ENCODE measurements around the gene DUS4L.

DUS4L gene

DNA sequence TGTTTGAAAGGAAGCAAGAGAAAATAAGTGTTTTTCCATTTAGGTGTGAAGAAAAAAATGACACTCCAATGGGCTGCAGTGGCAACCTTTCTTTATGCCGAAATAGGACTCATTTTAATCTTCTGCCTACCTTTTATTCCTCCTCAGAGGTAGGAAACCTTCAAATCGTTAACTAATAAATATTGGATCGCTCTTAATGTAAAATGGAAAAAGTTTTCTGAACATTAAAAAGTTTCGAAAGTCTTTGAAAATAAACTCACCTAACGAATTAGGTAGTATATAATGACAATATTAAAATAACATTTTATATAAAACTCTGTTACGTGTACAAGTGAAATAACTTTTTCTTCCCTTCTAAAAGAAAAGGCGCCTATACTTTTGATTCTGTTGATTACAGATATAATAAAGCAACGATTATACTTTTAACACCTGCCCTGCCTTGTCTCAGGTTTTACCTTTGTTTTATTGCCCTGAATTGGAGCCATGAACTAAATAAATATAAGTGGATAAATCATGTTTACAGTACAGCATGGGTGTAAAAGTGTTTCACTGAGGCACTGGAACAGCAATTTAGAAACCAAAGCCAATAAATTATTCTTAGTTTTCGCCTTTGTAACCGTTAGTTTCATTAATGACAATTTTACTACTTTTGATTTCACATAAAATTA lies 17.1 kb downstream of the DUS4L start:
- DNase-seq = no peak

DNA sequence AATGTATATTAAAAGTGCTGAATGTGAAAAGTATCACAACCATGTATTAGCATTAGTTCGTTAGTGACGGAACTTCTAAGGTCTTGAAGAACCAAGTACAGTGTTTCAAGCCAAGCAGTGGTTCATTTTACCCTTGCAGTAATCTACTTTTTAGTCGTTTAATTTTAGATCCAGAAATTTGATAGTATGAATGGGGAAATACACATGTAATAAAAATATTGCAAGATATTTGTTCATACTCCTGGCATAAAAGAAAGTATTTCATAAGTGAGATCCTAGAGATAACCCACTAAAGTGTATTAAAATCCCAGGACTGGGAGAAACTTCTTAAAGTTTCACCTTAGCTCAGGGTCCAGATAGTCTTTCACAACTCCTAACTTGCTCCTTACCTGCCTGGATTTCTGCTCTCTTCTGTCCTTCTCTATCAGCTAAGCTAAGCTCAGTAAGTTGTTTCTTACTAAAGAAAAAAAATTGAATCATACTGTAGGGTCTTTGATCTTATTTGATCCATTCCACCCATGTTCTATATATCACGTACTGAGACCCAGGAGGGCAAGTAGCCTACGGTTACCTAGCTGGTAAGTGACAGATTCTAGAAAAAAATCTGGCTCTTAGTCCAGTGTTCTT lies 17.7 kb downstream of the DUS4L start:
- DNase-seq = no peak

DNA sequence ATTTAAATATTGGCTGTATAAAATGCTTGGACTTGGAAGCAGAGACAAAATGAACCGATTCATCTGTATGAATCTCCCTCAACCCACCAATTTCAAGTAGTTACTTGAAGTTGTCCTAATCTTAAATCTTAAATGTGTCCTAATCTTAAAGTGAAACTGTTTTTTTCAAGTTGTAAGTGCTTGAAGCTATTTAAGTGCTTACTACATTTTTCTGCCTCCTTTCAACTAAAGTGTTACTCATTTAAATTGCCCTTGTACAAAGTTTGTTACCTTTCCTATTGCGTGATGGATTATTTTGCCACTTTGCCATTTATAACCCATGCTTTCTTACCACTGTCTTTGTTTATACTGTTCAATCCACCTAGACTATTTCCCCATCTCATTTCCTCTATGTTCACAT lies 19.1 kb downstream of the DUS4L start:
- no peak for DNase-seq

DNA sequence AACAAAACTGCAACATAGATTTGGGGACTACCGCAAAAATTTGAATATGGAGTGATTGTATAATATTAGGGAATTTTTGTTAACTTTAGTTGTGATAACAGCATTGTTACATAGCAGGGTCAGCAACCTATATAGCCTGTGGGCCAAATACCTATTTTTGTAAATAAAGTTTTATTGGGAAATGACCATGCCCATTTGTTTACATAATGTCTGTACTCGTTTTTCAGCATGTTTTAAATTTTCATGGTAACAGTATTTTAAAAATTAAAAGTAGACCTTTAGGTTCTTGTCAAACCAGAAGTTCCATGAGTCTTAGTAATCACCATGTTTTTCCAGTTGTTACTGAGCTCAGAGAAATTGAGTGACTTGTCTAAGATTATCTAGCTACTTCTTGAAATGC lies 20.9 kb downstream of the DUS4L start:
- no peak for DNase-seq

DNA sequence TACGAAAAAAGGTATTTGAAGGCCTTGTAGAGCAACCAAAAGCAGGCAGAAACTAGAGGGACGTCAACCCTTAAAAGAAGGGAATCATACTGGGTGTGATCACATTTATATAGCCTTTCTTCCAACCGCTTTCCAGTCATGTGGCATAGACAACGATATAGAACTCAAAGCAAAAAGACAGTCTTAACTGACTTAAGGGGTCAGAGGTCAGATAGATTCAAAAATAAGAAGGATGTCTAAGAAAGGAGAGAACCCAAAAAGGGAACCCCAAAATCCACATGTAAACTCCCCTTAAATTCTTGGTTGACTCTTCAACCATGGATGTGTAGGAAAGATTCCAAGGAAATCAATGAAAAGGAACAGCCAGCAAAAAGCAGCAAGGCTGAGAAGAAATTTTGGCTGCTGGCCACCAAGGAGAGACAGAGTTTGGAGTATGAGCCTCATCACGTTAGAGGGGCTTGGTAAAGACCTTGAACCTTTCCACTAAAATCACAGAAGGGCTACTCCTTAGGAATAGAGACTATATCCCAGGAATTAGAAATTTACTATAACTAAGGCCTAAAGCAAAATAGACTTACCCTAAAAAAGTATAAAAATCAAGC lies 24.9 kb downstream of the DUS4L start:
- DNase-seq = no peak

DNA sequence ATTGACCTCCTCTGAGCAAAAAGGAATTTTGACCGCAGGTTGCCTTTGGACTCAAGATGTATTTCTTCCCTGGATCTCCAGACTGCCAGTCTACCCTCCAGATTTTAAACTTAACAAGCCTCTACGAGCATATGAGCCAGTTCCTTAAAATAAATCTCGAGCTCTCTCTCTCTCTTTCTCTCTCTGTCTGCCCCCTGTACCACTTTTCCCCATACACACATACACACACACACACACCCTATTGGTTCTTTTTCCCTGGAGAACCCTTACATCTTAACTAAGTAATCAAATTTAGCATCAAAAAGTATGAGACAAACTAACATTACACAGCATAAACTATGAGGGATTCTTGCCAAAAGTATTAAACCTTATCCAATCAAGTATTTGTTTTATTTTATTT lies 27.6 kb downstream of the DUS4L start:
- no peak for DNase-seq

DNA sequence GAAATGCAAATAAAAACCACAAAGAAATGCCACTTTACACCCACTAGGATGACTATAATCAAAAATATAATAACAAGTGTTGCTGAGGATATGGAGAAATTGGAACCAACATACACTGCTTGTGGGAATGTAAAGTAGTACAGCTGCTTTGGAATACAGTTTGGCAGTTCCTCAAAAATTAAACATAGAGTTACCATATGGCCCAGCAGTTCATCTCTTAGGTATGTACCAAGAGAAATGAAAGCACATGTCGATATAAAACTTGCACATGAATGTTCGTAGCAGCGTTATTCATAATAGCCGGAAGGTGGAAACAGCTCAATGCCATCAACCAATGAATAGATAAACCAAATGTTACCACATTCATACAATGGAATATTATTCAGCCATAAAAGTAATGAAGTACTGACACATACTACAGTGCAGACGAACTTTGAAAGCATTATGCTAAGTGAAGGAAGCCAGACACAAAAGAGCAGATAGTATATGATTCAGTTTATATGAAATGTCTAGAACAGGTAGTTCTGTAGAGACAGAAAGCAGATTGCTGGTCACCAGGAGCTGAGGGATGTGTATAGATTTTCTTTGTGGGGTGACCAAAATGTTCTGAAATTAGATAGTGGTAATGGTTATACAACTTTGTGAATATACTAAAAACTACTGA lies 28.7 kb downstream of the DUS4L start:
- no peak for DNase-seq

DNA sequence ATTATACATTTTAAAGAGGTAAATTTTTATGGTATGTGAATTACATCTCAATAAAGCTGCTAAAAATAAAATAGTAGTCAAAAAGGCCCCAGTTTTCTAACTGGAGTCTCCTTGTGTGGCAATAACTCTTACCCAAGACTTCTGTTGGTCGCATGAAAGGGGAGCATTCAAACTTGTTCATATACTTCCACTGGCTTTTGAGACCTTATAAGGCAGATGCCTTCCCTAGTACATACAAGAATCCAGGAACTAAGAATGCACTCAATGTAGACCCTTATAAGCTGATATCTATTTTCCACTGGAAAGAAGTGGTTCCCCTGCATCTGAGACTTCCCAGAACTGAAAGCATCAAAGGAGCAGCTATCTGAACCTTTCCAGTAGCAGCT lies 29.2 kb downstream of the DUS4L start:
- no peak for DNase-seq

DNA sequence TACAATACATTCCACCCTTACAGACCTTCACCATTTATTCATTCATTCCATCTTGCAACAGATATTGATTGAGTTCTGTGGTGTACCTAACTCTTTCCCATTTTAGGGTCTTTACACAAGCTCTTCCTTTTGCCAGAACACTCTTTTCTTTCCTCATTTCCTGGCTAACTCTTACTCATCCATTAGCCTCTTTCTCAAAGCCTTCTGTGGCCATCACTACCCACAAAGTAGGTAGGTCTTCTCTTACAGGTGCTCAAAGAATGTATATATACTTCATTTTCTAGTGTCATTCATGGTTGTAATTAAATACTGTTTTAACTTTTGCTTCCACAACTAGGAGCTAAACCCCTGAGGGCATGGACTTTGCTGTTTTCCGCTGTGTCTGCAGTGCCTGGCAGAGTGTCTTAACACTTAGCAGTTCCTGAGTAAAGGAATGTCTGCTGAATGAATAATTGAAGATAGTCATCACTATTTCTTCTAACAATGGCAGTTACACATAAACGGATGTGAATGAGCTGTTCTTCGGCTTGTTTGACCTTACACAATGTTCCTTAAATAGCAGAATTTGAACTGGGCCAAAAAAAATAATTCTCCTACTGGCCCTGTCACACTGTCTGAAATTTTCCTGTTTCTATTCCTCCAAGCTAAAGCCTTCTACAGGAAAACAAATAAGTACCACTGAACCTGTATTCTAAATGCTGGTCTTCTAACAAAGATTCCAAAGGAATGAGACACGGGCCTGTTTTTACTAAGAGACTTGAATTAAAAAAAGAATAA lies 31.4 kb downstream of the DUS4L start:
- DNase-seq = no peak

DNA sequence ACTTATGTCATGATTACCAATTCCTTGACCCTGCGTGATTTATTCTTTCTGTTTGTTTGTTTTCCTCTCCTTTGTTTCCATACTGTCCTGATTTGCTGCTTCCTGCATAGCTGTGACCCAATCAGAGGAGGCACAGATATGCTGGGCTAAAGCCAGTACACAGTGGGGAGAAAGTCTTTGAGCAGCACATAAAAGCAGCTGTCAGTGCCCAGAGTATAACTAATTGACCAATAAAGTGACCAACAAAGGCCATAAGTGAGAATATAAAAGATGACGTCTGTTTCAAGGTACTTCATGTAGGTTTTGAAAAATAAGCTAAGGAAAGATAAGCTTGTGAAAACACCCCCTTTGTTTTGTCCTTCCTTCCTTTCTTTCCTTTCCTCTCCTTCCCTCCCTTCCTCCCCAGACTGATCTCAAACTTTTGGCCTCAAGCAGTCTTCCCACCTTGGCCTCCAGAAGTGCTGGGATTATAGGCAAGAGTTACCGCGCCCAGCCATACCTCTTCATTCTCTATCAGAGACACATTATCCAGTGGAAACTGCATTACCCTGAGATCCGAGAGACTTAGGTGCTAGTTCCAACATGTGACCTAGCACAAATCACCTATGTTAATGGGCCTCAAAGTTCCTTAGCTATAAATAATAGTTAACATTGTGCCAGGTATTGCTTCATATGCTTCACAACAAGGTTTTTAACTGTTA lies 33.3 kb downstream of the DUS4L start:
- no peak for DNase-seq

DNA sequence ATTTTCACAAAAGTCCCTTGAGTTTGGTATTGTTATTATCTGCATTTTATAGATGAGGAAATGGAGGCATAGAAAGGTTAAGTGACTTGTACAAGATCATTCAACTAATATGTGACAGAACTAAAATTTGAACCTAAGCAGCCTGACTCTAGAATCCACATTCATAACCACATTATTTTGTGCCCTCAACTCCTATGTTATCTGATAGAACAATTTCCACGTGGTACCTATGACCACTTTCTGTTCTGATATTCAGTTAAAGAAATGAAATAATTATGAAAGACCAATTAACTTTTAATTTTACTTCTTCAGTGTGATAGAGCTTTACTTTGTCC lies 33.8 kb downstream of the DUS4L start:
- no peak for DNase-seq

DNA sequence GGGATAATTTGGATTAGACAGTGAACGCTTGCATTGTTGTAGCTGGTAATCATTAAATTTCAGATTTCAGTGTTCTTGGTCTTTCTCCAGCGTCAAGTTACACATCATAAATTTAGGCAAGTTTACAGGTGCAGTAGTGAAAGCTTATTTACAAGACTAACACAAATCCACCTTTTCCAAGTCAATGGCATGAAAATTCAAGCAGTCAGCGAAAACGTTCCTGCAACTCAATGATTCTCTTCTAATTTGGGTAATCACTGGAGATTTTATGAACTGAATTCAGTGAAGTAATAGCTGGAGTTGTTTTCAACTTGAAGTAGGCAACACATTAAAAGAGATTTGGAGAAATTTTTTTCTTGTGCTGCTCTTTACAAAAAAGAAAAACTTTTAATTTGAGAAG lies 34.2 kb downstream of the DUS4L start:
- DNase-seq = no peak

DNA sequence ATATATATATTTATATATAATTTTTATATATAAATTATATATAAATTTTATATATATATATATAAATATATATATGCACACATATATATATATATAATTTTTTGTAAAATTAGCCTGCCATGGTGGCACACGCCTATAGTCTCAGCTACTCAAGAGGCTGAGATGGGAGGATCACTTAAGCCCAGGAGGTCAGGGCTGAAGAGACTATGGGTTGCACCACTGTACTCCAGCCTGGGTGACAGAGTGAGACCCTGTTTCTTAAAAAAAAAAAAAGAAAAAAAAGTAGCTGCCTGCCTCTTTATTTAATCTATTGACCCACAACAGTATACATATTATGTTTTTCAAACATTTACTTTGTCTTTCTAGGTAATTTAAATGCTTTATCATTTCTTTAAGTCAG lies 35.5 kb downstream of the DUS4L start:
- DNase-seq = no peak

DNA sequence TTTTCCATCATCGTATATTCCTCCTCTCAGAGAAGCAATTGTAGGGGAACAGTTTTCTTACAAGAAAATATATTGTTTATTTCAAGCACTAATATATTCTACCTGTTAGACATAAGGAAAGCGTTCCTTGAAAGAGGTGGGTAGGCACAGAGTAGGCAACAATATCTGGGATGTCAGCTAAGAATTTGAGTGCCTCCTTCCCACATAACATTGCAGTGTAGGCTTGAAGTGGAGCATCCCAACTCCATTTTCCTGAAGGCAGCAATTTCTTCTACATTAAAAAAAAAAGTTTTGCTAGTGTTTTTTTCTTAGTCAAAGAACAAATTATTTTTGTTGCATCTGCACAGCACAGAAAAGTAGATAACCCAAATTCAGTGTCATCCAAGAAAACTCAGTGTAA lies 37.0 kb downstream of the DUS4L start:
- DNase-seq = no peak

DNA sequence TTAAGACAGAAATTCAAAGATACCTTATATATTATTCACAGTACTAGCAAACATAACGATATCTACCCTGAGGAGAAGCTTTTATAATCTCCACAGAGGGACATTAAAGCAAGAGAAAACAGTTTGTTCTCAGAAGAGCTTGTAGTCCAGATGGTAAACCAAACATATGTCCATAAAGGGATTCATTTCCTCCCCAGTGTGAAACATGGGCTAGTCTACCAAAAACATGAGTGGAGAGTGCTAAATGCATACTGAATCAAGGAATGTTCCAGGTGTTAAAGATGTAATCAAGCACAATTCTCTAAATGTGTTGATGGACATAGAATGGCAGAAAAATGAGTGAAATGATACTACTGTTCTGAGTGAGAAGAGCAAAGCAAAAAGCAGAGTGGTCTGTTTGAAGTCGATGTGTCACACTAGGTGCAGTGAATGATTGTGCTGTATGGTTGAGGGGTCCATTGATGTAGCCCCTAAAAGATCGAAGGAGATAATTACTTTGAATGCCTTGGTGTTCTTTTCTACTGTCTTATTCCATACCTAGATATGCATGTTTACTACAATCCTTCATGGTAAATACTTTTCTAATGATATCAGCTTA lies 41.5 kb downstream of the DUS4L start:
- DNase-seq = no peak

DNA sequence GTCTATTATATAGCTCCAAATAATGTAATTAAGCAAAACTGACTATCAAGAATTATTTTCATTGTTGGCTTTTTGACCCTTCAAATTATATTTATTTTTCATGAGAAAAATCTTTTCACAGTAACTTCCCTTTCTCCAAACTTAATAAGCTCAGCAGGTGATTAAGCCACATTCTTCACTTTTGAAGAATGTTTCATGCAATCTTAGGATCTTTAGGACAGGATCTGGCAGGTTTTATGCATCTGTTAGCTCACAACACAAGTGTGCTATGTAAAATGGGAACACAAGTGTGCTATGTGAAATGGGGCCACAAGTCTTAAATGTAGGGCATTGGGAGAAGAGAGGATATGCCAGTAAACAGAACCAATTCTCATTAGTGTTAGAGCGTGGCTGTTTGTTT lies 42.5 kb downstream of the DUS4L start:
- no peak for DNase-seq

DNA sequence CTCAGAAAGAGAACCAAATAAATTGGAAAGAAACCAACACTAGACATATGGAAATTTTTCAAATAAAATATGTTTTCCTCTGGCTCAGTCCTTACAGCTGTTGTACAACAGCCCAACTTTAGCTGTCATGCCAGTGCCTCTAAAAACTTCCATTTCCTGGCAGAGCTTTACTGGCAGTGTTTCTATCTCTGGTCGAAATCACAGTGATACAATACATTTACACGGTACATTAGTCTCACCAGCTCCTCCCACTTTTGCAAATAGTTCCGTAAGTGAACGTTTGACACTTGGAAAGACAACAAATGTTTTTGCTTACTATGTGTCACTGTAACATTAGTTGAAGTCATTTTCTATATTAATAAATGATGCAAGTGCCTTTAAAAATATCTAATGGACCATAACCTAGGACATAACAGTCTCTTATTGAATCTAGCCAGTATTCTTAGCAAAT lies 46.1 kb downstream of the DUS4L start:
- no peak for DNase-seq

DNA sequence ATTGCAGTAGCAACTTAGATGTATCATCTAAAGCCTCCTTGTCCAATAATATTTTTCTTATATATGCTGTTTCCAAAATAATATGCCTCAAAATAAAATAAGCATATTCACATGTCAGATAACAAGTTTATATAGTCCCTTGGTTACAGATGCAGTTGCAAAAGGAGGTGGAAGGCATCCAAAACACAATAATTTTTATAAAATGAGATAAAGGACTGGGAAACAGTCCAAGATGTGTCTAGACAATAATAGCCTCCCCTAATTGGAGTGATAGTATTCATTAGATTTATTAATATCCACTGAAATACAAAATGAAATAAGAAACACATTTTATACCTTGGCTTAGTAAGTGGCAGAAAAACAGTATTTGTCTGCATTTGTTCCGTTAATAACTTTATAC lies 46.6 kb downstream of the DUS4L start:
- DNase-seq = no peak

DNA sequence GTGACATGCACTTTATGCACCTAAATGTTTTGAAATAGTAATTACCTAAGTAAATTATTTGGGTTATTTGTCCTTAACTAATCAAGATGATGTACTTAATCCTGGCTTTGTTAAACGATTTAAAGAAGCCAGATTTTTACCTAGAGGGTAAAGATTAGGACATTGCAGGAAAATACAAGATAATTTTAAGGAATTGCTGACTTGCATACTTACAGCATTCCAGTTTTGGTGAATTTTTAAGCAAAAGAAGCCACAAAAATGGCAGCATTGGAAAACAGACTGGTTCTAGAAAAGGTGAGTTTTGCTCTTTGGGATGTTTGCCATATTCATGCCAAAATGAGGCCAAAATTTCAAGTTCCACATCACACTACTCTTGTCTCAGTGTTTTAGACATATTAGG lies 49.7 kb downstream of the DUS4L start:
- DNase-seq = no peak

DNA sequence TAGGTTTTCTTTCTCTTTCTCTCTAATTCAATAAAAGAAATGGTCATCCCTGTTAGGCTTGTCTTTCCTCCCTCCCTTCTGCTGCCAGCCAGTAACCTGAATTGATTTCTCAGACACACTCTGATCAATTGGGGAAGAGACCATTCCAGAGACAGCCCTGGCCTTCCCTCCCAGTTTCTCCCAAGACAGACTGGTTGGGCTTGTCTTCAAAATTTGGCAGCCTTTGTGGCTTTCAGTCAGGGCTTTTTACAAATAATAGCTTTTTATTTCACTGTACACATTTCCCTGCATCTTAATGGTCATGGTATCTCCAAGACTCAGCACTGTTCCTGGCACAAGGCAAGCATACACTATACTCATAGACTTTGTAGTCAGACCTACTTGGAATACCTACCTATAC lies 50.2 kb downstream of the DUS4L start:
- DNase-seq = no peak

DNA sequence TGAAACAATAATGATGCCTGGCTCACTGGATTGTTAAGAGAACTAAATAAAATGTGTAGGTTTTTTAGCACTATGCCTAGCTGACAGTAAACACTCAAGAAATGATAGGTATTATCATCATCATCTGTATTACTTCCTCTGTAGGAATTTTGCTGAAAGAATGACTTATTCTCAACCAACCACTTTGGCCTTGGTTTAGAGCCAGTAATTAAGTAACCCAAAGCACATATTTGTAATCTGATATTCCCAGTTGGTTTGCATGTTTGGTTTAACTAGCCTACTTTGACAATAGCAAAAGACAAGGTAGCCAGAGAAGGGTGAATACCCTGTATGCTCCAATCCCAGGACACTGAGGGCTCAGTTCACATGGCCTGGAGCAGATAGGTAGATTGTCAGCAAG lies 50.7 kb downstream of the DUS4L start:
- DNase-seq = no peak

DNA sequence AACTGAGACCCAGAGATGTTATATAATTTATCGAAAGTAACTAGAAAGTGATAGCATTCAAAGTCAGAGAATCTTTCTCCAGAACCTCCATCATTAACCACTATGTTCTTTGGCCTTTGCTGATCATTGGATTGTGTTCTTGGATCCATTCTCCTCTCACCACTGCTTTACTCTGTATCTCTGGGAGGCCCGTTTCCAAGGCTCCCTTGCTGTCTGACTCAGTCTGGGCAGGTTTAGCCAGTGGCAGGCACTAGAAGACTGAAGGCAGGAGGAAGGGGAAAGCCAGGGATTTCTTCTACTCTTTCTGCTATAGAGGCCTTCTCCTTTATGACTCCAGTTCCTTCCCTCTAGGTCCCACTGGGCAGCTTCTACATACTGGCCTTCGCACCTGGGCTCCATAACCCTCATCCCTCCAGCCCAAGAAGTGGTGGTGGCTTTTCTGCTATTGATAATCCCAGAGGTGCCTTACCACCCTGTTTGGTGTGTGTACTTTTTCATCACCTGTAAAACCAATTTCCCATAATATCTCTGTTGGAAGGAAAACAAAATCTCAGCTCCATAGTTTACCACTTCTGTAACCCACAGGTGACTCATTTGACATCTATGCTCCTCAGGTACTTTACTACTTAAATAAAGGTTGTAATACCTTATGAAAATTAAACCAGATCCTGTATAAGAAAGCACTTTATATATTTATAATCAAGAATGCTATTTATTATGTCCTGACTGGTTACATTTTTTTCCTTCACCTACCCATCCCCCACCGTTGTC lies 52.3 kb downstream of the DUS4L start:
- DNase-seq = no peak

All from CD4-positive, alpha-beta T cell treated with Interferon alpha-2 for 1 hour (primary cell).